Measurements from ENCODE around the gene CDK11B. TPM values are rescaled to one million over a fixed set of nuclear protein-coding genes. Genes with fewer than 3 reads are reported as not detected.

Gene CDK11B
- polyA plus RNA-seq, 5 donors: 31.8 to 45.6 (median 42.0) TPM

DNA sequence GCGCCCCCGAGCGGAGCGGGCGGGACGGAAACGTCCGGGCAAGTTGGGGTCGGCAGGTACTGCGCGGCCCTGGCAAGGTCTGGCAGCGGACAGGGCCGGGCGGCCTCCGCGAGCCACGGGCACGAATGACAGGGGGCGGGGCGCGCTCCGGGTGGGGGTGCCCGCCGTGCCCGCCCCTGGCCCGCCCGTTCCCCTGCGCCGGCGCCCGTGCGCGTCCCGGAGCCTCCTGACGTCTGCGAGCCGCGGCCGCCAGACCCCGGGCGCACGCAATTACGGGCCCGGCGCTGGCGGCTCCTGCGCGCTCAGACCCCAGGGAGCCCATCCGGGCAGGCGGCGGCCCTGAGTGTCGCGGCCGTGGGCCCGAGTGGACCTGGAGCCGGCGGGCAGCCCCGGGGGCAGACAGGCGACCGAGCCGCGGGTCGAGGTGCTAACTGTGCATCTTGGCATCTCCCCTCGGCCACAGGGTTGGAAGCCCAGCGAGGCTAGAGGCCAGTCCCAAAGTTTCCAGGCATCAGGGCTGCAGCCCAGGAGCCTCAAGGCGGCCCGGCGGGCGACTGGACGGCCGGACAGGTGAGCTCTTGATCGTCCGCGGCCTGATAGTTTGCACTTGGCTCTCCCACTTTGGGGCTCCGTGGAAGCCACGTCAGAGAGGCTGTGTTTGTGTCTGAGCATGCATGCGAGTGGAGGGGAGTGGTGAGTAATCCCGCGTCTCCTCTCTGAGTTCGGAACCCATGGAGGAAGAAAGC, 42.6 kb downstream of the CDK11B start:
- no peak for DNase-seq

DNA sequence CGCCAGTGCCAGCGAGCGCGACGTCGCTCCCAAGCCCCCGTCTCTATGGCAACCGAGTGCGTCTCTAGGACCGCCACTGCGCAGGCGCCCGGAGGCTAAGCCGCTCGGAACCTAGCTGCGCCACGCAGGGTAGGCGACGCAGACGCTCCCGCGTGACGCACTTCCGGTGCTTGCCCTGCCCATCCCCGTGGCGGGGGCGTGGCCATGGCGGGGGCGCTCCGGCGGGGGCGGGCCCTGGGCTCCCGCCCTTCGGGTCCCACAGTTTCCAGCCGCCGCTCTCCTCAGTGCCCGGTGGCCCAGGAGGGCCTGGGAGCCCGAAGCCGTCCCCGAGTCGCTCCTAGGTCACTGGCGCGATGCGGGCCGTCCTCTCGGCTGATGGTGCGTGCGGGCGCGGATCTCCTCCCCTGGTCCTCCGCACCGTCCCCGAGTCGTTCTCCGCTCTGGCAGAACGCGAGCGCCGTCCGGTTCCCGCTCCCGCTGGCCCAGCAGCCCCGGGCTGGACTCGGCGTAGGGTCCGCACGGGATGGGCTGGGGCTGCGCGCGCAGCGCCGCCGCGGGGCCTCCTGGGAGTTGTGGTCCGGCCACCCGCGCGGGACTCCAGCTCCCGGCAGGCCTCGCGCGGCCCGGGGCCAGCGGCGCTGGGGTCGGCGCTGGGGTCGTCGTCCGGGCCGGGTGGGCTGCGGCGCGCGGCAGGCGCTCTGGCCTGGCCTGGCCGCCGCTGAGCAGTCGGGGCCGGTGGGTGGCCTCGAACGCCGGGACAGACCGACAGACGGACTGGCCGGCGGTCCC, 43.4 kb downstream of the CDK11B start, which contains the start of gene MIB2:
Gene MIB2, plus strand, starts transcription at position 245 of the 789 bp plus-strand sequence. CDS start 7,953 bp downstream, outside the sequence.
- DNase-seq: peak; percentile 94 to 96

DNA sequence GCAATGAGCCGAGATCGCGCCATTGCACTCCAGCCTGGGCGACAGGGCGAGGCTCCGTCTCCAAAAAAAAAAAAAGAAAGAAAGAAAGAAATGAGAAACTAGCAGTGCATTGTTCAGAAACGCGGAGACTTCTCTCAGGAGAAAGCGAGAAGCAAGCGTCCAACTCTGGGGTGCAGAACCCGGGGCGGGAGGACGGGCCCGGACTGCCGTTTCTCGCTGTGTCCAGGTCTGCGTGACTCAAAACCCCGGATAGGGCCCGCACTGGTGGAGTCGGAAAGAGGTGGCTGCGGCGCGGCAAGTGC, 43.9 kb downstream of the CDK11B start:
- DNase-seq: no peak

DNA sequence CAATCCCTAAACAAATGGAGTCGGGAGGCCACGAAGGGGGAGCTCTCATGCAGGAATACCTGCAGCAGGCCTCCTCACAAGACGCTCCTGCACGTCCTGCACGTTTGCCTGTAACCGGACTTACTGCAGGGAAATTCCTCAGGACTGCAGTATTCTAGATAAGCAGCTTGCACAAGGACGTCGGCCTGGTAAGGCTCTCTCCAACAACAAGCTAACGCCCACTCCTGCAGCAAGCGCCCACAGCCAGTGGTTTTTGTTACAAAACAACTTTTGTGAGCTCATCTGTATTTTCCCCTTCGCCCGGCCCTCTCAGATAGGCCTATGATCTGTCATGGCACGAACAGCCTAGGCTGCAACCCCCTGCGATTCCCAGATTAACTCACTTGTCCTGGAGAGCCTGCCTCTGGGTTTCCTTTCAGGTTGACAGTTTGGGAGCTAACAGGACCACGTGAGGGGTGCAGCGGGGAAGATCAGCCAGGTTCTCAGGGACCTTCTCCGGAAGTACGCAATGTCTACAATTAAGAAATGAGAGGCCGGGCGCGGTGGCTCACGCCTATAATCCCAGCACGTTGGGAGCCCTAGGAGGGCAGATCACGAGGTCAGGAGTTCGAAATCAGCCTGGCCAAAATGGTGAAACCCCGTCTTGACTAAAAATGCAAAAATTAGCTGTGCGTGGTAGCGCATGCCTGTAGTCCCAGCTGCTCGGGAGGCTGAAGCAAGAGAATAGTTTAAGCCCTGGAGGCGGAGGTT, 44.4 kb downstream of the CDK11B start:
- DNase-seq: peak; percentile 39 to 40

DNA sequence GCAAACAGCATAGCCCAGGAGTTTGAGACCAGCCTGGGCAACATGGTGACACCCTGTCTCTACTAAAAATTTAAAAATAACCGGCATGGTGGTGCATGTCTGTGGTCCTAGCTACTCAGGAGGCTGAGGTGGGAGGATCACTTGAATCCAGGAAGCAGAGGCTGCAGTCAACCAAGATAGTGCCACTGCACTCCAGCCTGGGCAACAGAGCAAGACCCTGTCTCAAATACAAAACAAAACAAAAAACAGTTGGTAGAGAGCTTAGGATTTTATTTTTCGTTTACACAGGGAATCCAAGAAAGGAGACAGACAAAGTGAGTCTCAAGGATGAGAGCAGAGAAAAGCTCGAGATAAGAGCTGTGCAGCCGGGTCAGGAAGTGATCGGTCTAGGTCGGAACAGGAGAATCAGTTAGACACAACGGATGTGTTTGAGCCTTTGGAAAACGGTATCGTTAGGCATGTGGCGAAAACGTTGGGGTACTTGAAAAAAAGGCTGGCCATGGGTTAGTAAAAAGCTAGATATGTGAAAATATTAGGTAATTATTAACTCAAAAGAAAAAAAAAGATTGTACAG, 45.2 kb downstream of the CDK11B start:
- DNase-seq: no peak

DNA sequence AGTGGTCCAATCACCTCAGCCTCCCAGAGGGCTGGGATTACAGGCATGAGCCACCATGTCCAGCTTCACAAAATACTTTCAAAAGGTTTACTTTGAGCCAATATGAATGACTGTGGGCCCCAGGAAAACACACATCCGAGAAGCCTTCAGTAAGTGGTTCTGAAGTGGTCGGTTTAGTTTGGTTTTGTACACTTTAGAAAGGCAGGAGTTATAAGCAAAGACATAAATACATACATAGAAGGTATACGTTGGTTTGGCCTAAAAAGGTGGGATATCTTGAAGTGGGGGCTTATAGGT, 46.8 kb downstream of the CDK11B start:
- peak; percentile 56 to 62 for DNase-seq

DNA sequence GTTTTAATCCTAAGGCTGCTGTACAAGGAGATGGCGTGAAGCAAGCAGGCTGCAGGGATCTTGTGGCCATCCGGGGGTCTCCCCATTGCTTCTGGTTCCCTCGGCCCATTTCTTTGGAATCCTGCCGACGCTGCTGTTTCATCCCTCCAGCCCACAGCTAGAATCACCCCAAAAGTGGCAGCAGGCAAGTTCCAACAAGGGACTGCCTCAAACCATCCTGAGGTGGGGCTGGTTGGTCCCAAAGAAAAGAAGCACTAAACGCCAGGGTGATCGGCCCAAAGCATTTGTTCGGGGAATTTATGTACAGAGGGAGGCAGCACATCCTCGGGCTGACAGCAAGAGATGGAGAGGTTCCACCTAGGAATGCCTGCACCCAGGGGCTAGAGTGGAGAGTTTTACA, 48.0 kb downstream of the CDK11B start:
- no peak for DNase-seq

DNA sequence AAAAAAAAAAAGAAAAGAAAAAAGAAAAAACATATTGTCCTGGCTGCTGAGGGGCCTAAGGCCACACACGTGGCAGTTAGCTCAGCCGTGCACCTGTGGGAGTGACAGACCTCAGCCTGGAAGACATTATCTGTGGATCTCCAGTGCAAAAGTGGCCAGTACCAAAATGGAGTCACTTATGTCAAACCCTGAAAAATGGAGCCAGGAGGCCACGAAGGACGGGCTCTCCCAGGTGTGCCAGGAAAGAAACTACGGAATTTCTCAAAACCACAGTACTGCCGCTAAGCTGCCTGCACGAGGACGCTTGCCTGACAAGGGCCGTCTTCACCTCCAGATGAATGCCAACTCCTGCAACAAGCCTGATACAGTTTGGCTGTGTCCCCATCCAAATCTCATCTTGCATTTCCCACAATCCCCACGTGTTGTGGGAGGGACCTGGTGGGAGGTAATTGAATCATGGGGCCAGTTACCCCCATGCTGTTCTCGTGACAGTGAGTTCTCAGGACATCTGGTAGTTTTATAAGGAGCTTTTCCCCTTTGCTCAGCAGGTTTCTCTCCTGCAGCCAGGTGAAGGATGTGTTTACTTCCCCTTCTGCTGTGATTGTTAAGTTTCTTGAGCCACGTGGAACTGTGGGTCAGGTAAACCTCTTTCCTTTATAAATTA, 48.9 kb downstream of the CDK11B start:
- DNase-seq: no peak

DNA sequence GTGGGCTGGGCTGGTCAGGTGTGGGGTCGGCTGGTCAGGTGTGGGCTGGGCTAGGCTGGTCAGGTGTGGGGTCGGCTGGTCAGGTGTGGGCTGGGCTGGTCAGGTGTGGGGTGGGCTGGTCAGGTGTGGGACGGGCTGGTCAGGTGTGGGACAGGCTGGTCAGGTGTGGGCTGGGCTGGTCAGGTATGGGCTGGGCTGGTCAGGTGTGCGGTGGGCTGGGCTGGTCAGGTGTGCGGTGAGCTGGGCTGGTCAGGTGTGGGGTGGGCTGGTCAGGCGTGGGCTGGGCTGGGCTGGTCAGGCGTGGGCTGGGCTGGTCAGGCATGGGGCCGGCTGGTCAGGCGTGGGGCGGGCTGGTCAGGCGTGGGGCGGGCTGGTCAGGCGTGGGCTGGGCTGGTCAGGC, 52.6 kb downstream of the CDK11B start:
- no peak for DNase-seq

DNA sequence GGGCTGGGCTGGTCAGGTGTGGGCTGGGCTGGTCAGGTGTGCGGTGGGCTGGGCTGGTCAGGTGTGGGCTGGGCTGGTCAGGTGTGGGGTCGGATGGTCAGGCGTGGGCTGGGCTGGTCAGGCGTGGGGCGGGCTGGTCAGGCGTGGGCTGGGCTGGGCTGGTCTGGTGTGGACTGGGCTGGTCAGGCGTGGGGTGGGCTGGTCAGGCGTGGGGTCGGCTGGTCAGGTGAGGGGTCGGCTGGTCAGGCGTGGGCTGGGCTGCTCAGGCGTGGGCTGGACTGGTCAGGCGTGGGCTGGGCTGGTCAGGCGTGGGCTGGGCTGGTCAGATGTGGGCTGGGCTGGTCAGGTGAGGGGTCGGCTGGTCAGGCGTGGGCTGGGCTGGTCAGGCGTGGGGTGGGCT, 53.1 kb downstream of the CDK11B start:
- DNase-seq: no peak

DNA sequence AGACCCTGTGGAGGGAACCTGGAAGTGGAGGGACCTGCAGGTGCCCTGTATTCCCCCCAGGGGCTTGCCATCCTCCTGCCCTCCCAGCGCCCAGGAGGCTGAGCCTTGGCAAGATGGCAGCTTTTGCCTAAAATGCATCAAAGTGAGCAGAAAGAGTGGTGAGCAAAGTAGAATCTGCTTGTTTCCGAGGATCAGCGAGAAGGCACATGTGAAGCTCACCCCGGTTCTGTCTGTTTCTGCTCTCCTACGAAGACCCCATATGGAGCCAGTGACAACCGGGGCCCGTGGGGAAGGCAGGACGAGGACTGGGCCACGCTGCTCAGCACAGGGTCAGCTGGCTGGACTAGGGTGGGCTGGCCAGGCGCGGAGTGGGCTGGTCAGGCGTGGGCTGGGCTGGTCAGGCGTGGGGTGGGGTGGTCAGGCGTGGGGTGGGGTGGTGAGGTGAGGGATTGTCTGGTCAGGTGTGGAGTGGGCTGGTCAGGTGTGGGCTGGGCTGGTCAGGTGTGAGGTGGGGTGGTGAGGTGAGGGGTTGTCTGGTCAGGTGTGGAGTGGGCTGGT, 53.7 kb downstream of the CDK11B start:
- DNase-seq: no peak

DNA sequence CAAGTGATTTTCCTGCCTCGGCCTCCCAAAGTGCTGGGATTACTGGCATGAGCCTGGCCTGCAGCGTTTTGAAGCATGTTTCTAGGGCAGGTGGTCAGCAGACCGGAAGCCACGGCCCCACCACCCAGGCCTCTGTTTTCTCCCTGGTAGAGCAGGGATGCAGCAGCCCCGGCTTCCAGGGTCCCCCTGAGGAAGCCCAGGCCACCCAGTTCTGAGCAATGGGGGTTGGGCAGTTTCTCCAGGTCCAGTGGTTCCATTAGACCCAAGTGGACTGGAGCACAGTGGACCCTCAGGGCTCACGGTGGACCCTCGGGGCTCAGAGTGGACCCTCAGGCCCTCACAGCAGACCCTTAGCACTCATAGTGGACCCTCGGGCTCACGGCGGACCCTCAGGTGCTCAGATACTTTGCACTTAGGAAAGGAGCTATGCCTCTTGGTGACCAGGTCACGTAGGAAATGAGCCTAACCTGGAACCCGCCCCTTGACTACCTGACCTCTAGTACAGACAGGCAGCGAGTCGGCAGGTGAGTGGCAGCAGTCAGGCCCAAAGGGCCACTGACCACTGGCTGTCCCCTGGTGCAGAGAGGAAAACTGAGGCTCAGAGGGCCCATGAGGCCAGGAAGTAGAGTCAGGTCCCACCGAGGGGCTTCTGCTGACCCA, 54.3 kb downstream of the CDK11B start:
- DNase-seq: no peak

DNA sequence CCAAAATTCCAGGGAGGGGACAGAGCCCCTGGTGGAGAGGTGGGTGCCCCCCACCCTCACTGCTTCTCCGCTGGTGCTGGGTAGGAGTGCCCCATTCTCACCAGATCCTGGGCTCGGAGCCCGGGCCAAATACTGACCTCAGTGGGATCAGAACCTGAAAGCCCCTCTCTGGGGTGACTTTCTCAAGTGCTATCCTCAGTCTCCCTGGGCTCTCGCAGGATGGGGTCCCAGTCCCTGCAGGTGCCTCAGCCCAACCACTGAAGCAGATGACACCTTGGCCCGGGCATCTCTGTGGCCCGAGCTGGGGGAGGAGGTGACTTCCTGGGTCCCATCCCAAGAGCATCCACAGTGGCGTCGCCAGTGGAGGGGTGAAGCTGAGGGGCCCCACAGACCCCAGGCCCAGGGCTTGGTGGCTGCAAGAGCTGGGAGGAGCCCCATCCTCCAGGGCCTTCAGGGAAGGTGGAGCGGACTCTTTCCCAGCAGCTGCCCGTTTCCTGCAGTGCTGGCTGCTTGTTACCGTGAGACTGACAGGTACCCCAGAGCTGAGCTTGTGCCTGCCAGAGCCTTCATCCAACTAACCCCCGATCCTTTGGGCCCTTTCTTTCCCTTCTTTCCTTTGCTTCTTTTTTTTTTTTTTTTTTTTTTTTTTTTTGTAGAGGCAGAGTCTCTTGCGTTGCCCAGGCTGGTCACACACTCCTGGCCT, 55.0 kb downstream of the CDK11B start:
- DNase-seq: no peak

DNA sequence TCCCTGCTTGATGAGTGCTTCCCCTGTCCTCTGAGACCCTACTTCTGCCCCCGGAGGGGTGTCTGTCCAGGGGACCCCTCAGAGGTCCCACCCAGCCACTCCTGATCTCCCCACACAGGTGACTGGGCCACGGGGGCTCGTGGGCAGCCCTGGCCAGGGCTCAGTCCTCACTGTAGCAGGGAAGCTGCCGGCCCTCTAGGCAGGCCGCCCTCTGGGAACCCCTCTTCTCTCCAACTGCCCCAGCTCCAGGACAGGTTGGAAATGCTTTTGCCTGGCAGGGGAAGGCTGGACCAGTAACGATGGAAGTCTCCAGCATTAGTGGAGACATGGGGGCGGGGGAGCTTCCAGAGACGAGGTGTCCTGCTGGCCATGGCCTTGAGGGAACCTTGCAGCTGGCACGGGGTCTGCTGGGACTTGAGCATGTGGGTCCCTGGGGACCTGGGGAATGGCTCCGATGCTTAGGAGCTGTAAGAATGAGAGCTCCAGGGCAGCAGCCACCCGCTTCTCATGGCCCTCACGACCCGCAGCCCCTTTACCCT, 55.8 kb downstream of the CDK11B start:
- no peak for DNase-seq

DNA sequence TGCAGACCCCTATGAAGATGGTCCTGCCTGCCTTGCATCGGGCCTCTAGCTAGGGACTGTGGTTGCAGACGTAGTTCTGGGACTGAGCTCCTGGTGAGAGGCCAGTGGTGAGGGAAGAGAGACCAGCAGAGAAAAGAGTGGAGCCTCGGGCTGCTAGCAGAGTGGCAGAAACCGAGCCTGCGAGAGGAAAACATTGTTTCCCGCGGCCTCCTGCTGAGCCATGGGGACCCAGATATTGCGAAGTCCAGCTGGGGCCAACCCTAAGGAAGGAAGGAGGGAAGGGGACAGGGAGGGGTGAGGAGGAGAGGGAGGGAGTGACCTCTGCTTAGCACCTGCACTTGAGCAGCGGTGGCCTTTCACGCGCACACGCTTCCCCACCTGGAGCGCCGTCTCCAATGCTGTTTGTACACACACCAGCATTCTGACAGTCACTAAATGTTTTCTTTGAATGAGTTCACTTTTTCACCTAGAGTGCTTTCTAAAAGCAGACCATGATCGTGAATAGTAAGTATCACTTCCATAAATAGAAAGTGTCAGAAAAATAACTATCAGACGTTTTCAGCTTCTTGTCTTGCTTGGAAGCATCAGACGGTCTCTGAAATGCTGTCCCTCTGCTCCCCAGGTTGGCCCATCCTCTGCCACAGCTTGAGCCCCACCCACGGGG, 56.4 kb downstream of the CDK11B start:
- DNase-seq: no peak

DNA sequence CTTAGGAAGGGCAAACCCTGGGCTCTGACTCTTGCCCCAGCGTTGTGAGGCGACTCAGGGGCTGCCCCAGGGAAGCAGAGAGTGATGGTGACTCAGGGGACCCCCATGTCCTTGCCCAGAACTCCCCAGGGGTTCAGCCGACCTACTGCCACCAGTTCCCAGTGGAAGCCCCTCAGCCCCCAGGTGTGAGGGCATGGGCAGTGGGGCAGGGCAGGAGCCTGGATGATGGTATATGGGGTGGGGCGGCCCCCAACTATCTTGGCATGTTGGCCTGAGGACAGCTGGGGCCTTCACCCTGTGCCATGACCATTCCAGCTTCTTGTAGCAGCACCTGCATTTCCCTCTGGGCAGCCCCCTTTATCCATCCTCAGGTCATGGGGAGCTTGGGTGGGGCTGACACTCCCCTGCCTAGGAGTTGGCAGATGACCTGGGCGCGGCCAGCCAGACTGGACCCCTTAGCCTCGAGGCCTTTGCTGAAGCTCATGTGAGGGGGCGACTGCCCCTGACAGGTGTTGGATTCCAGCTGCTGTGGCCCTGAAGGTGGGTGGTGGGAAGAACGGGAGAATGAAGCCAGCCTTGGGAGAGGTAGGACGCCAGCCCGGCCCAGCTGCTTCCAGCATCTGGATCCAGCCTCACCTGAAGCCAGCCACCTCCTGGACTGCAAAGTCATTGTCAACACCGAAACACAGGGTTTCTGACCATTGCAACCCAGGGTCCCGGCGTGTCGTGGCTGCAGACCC, 57.1 kb downstream of the CDK11B start:
- DNase-seq: no peak

DNA sequence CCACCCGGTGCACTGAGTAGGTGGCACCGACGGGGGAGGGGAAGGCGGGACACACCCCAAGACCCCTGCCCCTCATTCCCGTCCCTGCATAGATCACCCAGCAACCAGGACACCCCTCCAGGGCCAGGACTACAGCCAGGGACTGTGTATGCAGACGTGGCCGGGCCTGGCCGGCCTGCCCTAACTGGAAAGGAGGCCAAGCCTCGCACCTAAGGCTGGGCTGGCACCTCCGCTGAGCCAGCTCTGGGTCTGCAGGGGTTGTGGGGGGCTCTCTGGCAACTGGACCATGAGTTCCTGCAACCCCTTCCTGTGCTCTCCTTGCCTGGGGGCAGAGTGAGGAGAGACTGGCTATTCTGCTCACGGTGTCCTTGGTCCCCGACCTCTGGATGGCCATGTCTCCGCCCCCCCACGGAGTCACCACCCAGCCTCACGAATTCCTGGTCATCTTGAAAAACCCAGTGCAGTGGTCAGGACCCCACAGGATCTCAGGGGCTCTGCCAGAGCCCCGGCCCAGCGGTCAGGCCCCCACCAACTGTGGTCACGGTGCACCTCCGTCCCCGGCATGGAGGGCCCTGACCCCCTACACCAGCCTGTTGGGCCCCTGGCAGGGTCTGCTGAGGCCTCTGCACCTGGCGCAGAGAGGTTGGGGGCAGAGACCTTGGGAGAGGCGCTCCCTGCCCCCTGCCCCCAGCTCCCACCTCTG, 57.8 kb downstream of the CDK11B start:
- no peak for DNase-seq
